Hippocampal formation (tissue), 2 donors: Measurements from ENCODE around the gene ZNF678.

Source experiments
- DNase-seq, 2 donors: peaks; one replicate each; lab custom pipeline; 2025; lab: John Stamatoyannopoulos, UW

Gene ZNF678

DNA sequence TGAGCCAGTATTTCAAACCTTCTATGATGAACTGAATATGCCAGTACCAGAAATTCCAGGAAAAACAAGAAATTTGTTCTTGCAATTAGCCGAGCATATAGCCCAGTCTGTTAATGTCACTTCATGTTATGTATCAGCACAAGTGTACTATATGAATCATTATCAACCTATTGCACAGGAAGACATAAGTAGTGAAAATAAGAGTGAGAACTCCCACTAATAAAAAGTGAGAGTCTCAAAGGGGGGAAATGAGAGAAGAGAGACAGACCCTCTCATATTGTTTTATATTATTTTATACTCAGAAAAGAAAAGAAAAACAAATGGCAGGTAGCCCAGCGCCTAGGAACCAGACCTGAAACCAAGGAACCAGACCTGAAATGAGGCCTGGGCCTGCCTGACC lies 155.6 kb downstream of the ZNF678 start:
- no peak for DNase-seq

DNA sequence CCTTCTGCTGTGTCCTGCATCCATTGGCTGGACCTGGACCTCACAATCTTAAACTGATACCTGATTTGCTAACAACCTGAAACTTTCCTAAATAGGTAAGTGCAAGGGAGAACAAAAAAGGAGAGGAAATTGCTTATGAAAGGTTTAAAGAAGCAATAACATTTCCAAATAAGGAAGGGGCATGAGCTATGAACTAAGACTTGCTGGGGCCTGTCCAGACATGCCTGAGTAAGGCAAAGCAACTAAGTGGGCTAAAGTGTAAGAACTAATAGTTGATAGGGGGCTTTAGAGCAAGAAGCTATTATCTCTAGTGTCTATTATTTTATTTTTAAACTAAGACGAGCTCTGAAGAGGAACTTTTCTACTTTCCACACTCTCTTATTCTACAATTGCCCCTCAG lies 160.1 kb downstream of the ZNF678 start:
- no peak for DNase-seq

DNA sequence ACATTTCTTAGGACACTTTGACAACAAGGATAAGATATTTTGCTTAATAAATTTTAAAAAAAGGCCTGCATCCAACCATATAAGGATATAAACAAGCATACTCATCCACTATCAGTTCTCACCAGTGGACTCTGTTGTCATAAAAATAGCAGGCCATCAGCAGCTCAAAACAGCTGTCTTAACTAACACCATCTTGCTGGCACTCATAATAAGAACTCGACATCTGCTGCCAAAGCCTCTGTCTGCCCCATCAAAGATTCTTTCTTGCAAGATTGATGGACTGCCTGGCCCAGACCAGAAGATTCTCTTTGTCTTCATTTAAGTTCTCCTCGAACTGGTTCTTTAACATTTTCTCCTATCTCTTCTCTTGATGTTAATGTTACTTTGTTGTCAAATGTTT lies 161.7 kb downstream of the ZNF678 start:
- DNase-seq = no peak

- DNase-seq = no peak
Observed at GRCh38 chr1:227726318-227726717, 163.0 kb downstream of the ZNF678 start.
